Activated CD4-positive, alpha-beta T cell treated with anti-CD3 and anti-CD28 coated beads for 48 hours (primary cell): ENCODE data around the gene TMC3.

Experiments used
- DNase-seq: peaks from one replicate; pipeline ENCODE4 v3.0.0-alpha.2; 2020

TMC3 gene

DNA sequence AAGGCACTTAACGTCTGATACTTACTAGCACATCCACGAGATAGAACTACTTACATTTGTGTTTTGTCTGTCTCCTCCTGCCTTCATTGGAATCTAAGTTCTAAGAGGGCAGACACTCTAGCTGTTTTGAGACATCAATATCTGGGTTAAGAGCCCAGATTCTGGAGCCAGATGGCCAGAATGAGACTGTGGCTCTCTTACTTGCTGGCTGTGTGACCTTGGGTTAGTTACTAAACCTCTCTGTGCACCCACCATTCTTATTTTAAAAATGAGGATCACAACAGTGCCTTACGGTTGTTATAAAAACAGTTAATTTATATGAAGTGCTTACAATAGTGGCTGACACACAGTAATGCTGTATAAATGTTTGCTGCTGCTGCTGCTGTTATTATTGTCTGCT lies 57.7 kb downstream of the TMC3 start:
- no peak for DNase-seq

DNA sequence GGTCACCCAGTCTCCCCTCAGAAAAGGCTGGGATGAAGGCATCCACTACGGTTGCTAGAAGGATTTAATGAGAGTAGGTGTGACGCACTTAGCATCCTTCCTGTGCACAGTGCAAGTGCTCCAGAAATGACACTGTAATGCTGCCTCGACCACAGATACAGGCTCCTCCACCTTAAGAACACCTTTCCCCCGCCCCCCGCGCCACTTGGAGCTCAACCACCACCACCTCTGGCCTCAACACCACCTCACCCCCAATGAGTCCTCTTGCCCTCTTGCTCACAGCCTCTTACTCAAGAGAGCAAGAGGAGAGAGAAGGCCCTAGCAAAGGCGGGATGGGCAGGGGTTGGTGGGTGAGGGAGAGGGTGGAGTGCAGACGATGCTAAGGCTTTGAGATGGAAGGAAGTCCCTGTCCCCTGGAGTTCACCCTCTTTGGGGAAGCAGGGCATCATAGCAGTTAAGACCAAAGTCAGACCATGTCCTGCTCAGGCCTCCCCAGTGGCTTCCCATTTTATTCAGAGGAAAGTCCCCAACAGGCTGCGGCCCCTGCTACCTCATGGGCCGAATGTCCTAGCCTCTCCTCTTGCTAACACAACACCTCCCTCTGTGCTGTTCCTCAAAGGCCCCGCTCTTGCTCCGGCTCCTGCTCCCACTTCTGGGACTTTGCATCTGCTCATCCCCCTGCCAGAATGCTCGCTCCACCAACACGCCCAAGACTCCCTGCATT lies 58.4 kb downstream of the TMC3 start:
- DNase-seq: no peak

DNA sequence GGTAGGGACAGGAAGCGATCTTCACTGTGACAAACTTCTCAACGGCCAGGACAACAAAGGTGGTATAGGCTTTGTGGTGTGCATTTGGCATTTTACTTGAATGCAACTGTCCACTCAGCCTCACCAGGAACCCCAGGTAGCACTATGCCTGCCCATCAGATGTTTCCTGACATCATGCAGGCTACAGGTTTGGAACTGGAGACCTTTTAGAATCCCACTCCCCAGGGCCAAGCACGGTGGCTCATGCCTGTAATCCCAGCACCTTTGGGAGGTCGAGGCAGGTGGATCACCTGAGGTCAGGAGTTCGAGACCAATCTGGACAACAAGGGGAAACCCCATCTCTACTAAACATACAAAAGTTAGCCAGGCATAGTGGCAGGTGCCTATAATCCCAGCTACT lies 59.6 kb downstream of the TMC3 start:
- no peak for DNase-seq

DNA sequence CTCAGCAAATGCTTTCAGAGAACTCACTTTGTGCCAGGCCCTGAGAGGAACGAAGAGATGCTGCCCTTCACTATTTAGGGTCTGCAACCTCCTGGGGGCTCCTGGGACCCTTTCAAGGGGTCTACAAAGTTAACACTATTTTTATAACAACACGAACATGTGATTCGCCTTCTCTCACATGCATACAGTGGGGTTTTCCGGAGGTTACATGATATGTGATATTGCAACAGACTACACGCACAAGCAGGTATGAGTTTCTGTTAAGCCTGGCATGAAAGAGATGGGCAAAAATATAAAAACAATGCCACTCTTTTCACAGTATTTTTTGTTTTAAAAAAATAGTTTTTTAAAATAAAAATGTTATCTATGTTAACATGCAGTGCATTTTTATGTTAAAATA lies 60.3 kb downstream of the TMC3 start:
- DNase-seq: no peak

DNA sequence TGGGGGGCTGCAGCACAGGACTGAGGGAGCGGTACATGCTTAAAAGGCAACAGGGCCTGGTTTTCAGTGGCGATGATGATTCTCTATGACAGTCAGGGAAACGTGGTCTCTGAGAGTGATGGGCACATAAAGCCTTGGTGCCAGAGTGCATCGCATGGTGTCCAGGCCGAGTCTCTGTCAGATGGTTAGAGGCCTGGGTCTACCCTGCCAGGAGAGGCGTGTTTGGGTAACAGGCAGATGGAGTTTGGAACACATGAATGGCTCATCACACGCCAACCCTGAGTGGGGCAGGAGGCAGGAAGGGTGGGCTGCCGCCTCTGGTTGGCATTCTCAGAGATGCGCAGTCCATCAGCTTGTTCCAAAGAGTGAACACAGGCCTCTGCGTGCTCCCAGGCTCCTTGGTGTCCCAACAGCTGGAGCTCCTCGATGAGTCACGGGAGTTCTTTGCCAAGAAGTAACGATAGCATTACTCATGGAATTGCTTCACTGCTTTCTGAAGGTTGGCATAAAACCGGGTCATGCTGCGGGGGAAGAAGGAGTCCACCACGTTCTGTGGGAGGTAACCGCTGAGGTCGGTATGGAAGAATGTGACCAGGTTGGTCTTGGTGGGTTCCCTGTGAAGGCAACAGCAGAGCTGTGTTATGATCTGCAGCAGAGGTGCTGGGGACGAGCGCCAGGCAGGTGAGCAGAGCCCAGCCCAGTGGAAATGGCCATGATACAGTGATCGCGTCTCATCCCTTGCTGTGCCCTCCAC lies 61.0 kb downstream of the TMC3 start:
- DNase-seq: no peak

DNA sequence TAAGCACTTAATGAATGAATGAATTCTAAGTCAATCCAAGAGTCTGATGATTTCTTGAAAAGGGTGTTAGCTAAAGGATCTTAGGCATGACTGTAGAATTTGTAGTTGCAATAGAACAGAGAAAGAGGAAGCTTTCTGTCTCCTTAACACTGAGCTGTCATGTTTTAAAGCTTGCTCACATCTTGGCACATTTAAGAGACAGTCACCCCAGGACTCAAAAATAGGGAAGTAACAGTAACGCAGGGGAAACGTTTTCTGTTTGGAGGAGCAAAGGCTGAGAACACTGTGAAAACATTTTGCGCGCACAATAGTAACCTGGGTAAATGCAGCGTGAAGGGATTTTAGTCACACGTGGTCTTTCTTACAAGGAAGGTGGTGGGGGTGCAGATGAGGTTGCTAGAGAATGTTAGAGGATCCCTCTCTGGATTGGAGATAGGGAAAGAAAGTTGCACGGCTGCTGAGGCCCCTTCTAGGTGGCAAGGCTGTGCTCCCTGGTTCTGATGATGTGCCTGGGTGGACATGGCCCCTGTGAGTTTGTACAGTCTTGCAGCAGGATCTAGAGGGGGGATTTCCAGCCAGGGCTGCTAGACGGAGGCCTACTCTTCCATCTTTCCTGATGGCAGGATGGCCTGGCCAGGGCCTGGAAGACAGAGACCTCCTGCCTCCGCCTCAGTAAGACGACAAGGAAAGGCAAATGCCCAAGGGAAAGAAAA lies 62.1 kb downstream of the TMC3 start:
- DNase-seq: no peak

DNA sequence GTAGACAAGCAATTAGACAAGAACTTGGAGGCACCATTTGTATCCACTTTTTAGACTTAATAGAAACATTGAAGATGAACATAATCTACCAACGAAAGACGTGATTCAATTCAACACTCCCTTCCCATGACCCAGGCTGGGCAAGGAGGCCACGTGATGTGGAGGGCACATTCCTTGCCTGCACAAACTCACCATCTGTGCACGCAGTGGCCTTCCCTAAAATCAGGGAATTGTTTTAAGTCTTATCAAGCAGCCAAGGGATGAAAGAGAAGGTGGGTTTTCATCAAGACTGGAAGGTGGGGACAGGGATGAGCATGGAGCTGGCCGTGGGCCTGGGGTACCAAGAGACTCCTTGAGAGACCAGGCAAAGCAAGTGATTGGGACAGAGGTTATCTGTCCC lies 63.5 kb downstream of the TMC3 start:
- DNase-seq: no peak

DNA sequence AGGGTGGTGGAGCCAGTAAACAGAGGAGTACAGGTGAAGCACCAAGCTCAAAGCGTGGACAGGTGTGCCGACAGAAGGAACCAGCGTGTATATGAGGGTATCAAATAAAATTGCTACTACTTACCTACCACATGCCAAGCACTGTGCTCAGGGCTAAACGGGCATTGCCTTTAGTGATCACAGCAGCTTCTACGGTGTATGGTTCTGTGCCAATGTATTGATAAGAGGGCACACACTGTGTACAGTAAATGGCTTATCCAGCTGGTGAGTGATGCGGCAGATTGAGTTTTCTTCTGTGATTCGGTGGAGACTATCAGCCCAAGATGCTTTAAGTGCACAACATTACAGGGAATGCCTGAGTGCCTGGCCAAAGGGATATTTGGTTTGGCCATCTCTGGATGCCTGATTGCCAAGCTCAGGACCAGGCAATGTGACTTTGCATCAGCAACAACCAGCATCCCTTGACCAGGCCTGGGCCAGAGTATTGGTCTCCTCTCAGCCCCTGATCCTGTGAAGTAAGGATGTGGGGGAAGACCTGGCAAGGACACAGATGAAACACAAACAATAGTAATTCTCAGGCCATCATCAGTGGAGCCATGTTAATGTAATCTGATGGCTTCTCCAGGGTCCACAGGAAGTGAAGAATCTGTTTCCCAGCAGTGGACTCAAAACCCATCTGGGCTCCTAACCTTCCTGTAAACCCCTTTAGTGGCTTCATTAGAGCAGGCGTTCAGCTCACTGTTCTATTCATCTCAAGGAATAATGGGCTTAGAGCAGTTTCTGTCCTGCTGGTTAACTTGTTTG lies 64.2 kb downstream of the TMC3 start:
- DNase-seq: no peak

DNA sequence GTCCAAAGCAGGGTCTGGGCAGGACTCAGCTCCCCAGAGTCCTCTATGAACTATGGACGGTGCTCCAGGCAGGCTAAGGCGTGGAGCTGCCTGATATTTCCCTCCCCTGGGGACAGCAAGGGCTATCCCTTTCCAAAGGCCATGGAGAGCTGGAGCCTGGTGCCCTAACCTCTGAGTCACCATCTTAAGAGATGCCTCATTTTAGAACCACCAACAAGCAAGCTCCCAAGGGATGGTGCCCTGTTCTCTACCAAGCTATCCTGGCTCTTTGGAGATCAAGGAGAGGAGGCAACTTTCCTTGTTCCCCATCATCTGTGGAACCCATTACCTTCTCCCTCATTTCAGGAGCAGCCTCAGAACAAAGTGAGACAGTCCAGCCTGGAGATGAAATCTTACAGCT lies 65.8 kb downstream of the TMC3 start:
- DNase-seq: no peak

DNA sequence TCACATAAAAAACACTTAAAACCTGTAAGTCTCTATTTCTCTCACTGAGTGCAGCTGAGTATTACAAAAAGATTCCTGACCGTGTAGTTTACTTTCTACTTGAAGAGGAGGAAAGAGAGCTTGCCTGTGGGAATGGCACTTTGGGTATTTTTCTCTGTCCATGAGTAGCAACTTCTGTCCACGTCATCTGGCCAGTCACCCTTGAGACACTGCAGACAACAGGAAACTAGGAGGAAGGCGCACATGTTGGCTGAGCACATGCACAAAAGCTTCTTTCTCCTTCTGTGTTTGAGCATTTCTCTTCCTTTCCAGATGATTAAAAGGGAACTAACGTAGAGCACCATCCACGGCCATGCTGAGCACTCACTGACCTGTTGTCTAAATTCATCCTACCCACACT lies 69.8 kb downstream of the TMC3 start:
- no peak for DNase-seq

DNA sequence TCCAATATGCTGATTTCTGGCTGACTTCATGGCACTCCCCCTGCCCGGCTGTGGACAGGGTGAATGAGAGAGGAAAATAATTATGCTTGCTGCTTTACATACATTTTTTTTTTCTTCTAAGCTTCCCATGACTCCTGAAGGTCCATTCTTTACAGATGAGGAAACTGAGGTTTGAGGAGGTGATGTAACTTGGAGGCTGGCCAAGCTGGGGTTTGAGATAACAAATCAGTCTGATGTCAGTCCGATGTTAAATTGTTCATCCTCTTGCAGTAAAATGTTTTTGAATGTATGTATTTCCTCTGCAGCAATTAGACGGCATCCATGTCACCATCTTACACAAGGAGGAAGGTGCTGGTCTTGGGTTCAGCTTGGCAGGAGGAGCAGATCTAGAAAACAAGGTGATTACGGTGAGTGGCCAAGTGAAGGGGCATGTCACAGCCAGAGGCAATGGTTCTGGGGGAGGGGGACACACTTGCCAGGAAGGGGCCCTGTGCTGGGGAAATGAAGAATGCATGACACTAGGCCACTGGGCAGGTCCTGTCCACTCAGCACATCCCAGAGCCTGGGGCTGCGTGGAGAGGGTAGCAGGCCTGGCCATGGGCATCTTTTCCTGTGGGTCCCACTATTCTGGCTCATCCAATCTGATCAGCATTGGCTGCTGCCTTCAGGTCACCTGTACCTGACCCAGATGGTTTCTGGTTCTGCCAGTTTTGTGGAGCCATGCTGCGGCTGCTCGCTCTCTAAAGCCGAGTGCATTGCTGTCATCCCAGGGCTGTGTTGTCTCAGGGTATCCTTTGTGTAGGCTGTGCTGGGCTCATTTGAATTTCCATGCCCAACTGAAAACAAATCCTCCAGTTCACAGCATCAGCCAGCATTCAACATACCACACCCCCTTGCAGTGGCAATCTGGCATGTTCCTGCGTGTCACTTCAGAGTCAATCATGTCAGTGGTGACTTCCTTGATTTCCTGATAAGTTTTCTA lies 70.5 kb downstream of the TMC3 start:
- no peak for DNase-seq

DNA sequence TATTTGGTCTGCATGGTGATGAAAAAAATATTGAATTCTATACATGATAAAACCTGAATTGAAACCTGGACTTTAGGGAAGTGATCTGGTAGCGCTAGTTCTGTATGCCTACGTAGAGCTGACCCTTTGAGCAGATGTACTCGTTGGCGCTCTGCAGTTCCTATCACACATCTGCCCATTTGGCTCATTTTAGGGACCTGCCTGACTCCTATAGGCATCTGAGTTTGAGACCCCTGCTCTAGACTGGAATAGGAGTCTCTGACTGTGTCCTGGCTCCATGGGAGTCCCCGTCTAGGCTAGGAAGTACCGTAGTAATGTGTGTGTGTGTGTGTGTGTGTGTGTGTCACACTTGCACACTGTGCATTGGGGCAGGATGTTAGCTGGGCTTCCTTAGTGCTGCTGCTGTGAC lies 71.3 kb downstream of the TMC3 start:
- DNase-seq: no peak

DNA sequence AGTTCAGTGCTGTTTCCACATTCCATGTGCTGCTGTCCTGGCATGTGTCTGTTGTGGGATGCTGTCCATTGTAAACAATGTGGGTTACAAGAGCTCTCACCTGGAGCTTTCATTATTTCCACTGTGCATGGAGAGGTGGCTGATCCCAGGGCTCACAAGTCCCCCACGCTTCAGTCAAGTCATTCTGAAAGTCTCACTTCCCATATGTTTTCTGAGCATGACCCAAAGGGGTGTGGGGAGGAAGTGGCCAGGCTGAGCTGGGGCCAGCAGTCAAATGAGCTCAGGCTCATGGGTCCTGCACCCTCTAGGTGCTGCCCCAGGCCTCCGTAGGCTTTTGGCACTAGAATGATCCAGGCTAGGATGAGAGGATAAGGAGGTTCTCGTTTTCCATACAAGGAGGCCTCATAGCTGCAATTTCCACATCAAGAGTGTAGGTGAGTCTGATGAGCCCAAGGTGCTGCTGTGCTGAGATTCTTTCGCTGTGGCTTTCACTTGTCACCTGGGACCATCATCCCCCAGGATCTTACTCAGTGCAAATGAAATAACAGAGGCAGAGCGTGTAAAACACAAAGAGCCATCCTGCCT lies 72.1 kb downstream of the TMC3 start:
- DNase-seq: peak; percentile 51

DNA sequence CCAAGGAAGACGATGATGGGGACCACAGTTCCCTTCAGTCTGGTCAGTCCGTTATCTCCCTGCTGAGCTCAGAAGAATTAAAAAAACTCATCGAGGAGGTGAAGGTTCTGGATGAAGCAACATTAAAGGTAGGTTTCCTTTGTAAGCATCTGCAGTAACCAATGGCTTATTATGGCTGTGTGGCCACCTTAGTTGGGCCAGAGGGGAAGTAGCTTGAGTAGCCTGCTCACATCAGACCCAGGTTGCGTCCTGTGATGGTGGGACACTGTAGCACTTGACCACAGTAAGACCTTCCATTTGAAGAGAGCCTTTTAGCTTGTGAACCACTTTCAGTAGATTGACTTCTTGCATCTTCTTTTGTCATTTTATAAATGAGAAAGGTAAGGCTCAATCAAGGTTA lies 72.6 kb downstream of the TMC3 start:
- no peak for DNase-seq

DNA sequence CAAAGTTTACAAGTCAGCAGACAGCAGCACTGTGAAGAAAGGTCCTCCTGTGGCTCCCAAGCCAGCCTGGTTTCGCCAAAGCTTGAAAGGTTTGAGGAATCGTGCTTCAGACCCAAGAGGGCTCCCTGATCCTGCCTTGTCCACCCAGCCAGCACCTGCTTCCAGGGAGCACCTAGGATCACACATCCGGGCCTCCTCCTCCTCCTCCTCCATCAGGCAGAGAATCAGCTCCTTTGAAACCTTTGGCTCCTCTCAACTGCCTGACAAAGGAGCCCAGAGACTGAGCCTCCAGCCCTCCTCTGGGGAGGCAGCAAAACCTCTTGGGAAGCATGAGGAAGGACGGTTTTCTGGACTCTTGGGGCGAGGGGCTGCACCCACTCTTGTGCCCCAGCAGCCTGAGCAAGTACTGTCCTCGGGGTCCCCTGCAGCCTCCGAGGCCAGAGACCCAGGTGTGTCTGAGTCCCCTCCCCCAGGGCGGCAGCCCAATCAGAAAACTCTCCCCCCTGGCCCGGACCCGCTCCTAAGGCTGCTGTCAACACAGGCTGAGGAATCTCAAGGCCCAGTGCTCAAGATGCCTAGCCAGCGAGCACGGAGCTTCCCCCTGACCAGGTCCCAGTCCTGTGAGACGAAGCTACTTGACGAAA lies 74.3 kb downstream of the TMC3 start:
- DNase-seq: no peak

DNA sequence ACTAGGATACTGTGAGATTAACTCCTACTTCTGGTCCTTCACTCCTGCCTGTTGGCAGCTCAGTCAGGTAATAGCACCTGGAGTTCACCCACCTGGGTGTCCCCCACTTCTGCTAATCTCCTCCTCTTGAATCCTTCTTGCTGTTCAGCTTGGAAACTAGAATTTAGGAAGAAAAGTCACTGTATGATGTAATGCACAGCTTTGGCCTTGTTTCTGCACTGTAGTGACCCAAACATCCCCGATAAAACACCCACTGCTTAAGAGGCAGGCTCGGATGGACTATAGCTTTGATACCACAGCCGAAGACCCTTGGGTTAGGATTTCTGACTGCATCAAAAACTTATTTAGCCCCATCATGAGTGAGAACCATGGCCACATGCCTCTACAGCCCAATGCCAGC lies 74.9 kb downstream of the TMC3 start:
- DNase-seq: no peak

DNA sequence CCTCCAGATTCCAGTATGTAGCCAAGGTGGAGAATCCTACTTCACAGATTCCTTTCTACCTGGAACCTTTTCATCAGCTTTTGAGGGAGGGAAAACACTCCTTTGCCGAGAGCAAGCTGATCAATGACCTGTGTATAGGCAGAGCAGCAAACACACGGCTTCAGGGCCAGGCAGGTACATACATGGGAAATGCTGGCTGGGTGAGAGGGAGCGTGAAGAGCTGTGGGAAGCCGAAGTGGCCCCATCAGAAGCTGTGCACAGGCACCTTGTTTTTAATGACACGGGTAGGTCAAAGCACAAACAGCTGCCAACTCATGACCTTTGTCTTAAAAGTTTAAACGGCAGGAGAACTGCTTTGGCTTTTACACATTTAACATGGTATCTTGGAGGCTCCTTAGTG lies 75.4 kb downstream of the TMC3 start:
- DNase-seq: no peak

DNA sequence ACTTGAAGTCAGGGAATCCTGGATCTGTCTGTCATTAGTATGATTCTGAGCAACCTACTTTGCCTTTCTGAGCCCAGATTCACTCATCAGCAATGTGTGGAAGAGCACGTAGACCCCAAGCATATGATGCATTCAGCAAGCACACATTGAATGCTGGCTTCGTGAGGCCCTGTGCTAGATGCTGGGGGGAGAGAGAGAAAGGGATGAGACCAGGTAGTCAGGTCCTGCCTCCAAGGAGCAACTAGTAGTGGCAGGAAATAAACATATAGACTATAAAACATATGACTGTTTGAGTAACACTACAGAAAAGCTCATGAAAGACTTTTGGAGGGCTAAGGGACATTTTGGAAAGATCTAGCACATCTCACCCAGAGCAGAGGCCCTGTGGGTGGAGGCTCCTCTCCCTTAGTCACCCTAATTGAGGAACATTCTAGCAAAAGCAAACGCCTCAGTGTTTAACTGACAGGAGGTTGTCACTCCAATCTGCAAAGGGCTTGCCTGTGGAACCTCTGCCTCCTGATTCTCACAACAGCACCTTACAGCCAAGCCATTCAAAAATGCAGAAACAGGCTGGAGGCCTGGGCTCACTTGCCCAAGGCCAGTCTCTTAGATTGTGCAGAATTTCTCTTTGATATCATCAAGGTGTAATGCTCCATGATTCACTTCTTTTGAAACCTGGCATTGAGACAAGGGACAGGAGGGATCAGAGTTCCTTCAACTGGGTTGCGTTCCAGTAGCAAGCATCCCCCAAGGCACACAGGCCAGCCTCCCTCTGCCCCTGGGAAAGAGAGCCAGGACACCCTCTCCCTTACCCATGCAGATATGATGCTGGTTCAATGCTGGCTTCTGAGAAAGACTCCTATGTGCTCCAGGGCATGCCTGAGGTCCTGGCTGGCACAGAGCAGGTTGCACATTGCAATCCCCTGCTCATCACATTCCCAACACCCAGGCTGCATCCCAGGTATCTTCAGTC lies 76.1 kb downstream of the TMC3 start:
- DNase-seq: no peak

DNA sequence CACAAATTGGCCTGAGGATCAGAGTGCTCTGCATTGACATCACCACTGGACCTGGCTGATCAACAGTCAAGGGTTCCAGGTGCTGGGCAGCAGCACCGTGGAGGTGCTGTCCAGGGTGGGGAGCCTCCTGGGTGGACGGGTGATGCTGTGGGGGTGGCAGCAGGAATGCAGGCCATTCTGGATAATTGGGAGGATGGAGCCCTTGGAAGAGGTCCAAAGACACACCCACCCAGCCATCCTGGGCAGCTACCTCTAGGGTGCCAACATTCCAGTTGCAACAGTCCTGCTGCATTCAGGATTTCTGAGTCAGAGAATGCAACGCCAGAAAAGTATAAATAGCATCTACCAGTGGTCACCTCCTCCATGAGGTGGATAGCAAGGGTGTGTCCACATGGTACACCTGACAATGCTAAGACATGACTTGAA lies 76.9 kb downstream of the TMC3 start:
- DNase-seq: no peak

DNA sequence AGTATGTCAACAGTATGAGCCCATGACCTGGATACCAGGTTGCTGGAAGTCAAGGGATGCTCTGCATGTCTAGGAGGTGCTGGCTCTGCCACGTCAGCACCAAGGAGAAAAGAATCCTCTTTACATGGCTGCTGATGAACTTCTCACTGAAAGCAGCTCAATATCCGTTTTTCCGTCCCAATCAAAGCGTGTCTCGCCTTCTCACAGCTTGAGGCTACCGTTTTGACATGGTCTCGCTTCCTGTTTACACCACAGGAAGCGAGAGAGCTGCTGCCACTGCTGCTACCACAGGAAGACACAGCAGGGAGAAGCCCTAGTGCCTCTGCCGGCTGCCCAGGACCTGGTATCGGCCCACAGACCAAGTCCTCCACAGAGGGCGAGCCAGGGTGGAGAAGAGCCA lies 77.3 kb downstream of the TMC3 start:
- peak; percentile 80 for DNase-seq
